HCT116 (cell line): ENCODE data around the gene AP1G1. TPM values are rescaled to one million over a fixed set of nuclear protein-coding genes. Genes with fewer than 3 reads are reported as not detected.

Source experiments
- ATAC-seq: fragments of 200-7000 bp; cut with Tn5 transposase; 2 replicates; pipeline ENCODE4 v1.9.1; 2020; ENCODE audit warnings: mild to moderate bottlenecking, moderate library complexity
- BruUV-seq: library from RNA; stranded (reverse); fragments of 400-500 nt; replicated peaks from 2 replicates; lab custom pipeline; 2021; lab: Mats Ljungman, UMichigan
- CTCF ChIA-PET: fragments of 300-600 bp; sonication (Branson Sonifier 250); formaldehyde crosslinking; loops from one replicate; lab custom pipeline; 2021; ENCODE audit warnings: antibody characterized with exemption; lab: Charles Lee
- POLR2A ChIA-PET: fragments of 300-600, 350-600 bp; sonication (Branson Sonifier 250); formaldehyde crosslinking; loops from one replicate; lab custom pipeline; 2021; ENCODE audit warnings: antibody characterized with exemption; lab: Charles Lee
- RAD21 ChIA-PET, 2 experiments: fragments of 300-600 bp; sonication (Branson Sonifier 250); formaldehyde crosslinking; loops; one replicate each; lab custom pipeline; 2023; ENCODE audit warnings: low total read pairs in 2 of 2; ENCODE audit not compliant: uncharacterized antibody in 2 of 2, unreplicated experiment in 2 of 2, low non-redundant PET in 1 of 2; lab: Charles Lee
- DNase-seq: peaks from one replicate; pipeline ENCODE4 v3.0.0-alpha.2; 2010; ENCODE audit warnings: low read depth, low spot score
- H2AFZ ChIP-seq: fragments of 200-600 bp; shearing (Covaris generic), sonication (generic); 2 replicates; pipeline ENCODE4 v1.6.1; 2017; ENCODE audit warnings: low read depth, mixed run types, mixed read lengths, antibody characterized with exemption, low read length; ENCODE audit not compliant: poor library complexity, severe bottlenecking
- H3K27ac ChIP-seq: 2 replicates; pipeline ENCODE4 v1.5.1; 2012; ENCODE audit warnings: low read depth, low read length
- H3K27me3 ChIP-seq: fragments of 200-600 bp; sonication (generic); 2 replicates; pipeline ENCODE4 v1.6.1; 2016; ENCODE audit warnings: mixed run types, low read length, mixed read lengths; ENCODE audit not compliant: insufficient read depth
- H3K36me3 ChIP-seq, 2 experiments: fragments of 200-500 bp in 1 of 2; fragments of 200-600 bp in 1 of 2; sonication (Bioruptor generic) in 1 of 2; sonication (generic) in 1 of 2; 2 replicates each; pipeline versions ENCODE4 v1.5.1 to v1.6.1; 2014 to 2016; ENCODE audit warnings: low read length in 2 of 2, inconsistent platforms in 1 of 2, mixed read lengths in 1 of 2, mixed run types in 1 of 2; ENCODE audit not compliant: insufficient read depth in 2 of 2, control insufficient read depth in 1 of 2
- H3K4me1 ChIP-seq, 2 experiments: fragments of 200-600 bp in 1 of 2; sonication (generic) in 1 of 2; 2 replicates each; pipeline versions ENCODE4 v1.5.1 to v1.6.1; 2012 to 2017; ENCODE audit warnings: low read length in 2 of 2, inconsistent platforms in 1 of 2, mild to moderate bottlenecking in 1 of 2, mixed read lengths in 1 of 2, mixed run types in 1 of 2, moderate library complexity in 1 of 2; ENCODE audit not compliant: insufficient read depth in 2 of 2, control insufficient read depth in 1 of 2
- H3K4me2 ChIP-seq: fragments of 200-600 bp; sonication (generic); 2 replicates; pipeline ENCODE4 v1.6.1; 2017; ENCODE audit warnings: mixed run types, low read length, mixed read lengths
- H3K4me3 ChIP-seq, 2 experiments: fragments of 200-600 bp in 1 of 2; sonication (generic) in 1 of 2; replicated peaks in 1 of 2; 2 replicates each; pipeline ENCODE4 v1.5.1; 2011 to 2016; ENCODE audit warnings: low read length in 2 of 2, control low read depth in 1 of 2, low read depth in 1 of 2, mild to moderate bottlenecking in 1 of 2, mixed read lengths in 1 of 2, mixed run types in 1 of 2
- H3K79me2 ChIP-seq: fragments of 200-600 bp; sonication (generic); 2 replicates; pipeline ENCODE4 v1.6.1; 2017; ENCODE audit warnings: mild to moderate bottlenecking, mixed run types, low read length, moderate library complexity, mixed read lengths; ENCODE audit not compliant: insufficient read depth
- H3K9ac ChIP-seq: fragments of 200-600 bp; sonication (generic); 2 replicates; pipeline ENCODE4 v1.6.1; 2016; ENCODE audit warnings: low read length, mixed read lengths
- H3K9me2 ChIP-seq: fragments of 200-600 bp; sonication (generic), shearing (Covaris generic); 2 replicates; pipeline ENCODE4 v1.6.1; 2017; ENCODE audit warnings: mixed run types, mild to moderate bottlenecking, moderate library complexity; ENCODE audit not compliant: insufficient read depth
- H3K9me3 ChIP-seq, 2 experiments: fragments of 200-500 bp in 1 of 2; fragments of 200-600 bp in 1 of 2; sonication (Bioruptor generic) in 1 of 2; sonication (generic) in 1 of 2; 2 replicates each; pipeline ENCODE4 v1.6.1; 2014 to 2017; ENCODE audit warnings: low read length in 2 of 2, mixed read lengths in 2 of 2, inconsistent platforms in 1 of 2, low read depth in 1 of 2, mild to moderate bottlenecking in 1 of 2, mixed run types in 1 of 2, moderate library complexity in 1 of 2; ENCODE audit not compliant: control insufficient read depth in 1 of 2, insufficient read depth in 1 of 2
- H4K20me1 ChIP-seq: fragments of 200-600 bp; sonication (generic), shearing (Covaris generic); 2 replicates; pipeline ENCODE4 v1.6.1; 2017; ENCODE audit warnings: mixed run types, mild to moderate bottlenecking, moderate library complexity; ENCODE audit not compliant: insufficient read depth
- ATF3 ChIP-seq: IDR thresholded peaks from 2 replicates; pipeline ENCODE4 v1.6.1; 2012
- CBX3 ChIP-seq: IDR thresholded peaks from 2 replicates; pipeline ENCODE4 v1.6.1; 2012; ENCODE audit warnings: low read depth
- CEBPB ChIP-seq: IDR thresholded peaks from 2 replicates; pipeline ENCODE4 v1.6.1; 2012; ENCODE audit warnings: low read depth
- EGR1 ChIP-seq: IDR thresholded peaks from 2 replicates; pipeline ENCODE4 v1.6.1; 2012; ENCODE audit warnings: low read depth
- ELF1 ChIP-seq: IDR thresholded peaks from 2 replicates; pipeline ENCODE4 v1.6.1; 2012; ENCODE audit warnings: low read depth, borderline replicate concordance
- EZH2 ChIP-seq: fragments of 200-600 bp; sonication (generic); IDR thresholded peaks from 2 replicates; pipeline ENCODE4 v1.6.1; 2017; ENCODE audit warnings: antibody characterized with exemption, mixed run types
- EZH2phosphoT487 ChIP-seq: fragments of 200-600 bp; IDR thresholded peaks from 2 replicates; pipeline ENCODE4 v1.6.1; 2018; ENCODE audit warnings: antibody characterized with exemption, borderline replicate concordance
- JUND ChIP-seq: IDR thresholded peaks from 2 replicates; pipeline ENCODE4 v1.6.1; 2012
- POLR2A ChIP-seq: IDR thresholded peaks from 2 replicates; pipeline ENCODE4 v1.7.0; 2011; ENCODE audit warnings: borderline replicate concordance; ENCODE audit not compliant: insufficient read depth, insufficient read length; ENCODE audit errors: extremely low read depth
- POLR2AphosphoS5 ChIP-seq: IDR thresholded peaks from 2 replicates; pipeline ENCODE4 v1.6.1; 2011; ENCODE audit warnings: mild to moderate bottlenecking, low read depth, low read length, moderate library complexity
- SIN3A ChIP-seq: IDR thresholded peaks from 2 replicates; pipeline ENCODE4 v1.6.1; 2012; ENCODE audit warnings: low read depth
- SP1 ChIP-seq: IDR thresholded peaks from 2 replicates; pipeline ENCODE4 v1.6.1; 2012; ENCODE audit warnings: low read depth
- SRF ChIP-seq: IDR thresholded peaks from 2 replicates; pipeline ENCODE4 v1.6.1; 2012; ENCODE audit warnings: low read depth
- TCF7L2 ChIP-seq: IDR thresholded peaks from 2 replicates; pipeline ENCODE4 v1.7.0; 2011; ENCODE audit warnings: borderline replicate concordance, inconsistent platforms; ENCODE audit not compliant: insufficient read depth, insufficient read length; ENCODE audit errors: extremely low read depth
- ZFX ChIP-seq: fragments of 450-650 bp; IDR thresholded peaks from 2 replicates; pipeline ENCODE4 v1.6.1; 2017
- ZNF274 ChIP-seq: fragments of 200-500 bp; sonication (Bioruptor generic); IDR thresholded peaks from 2 replicates; pipeline ENCODE4 v1.6.1; 2014; ENCODE audit warnings: mild to moderate bottlenecking, low read depth, low read length, inconsistent platforms
- intact Hi-C: fragments of 100-400 bp; cut with micrococcal nuclease; formaldehyde crosslinking; loops from 2 replicates; pipeline ENCODE4 v1.10.0; 2022
- total RNA-seq: library from RNA; stranded (reverse); gene quantifications from one replicate; pipeline ENCODE4 v1.2.1, GENCODE V29; 2021; ENCODE audit not compliant: unreplicated experiment
- TF ChIP-seq, protein P1 (sequence below): IDR thresholded peaks from 2 replicates; pipeline ENCODE4 v1.6.1; 2012
- TF ChIP-seq, protein P2 (sequence below), 3 experiments: fragments of 200-600 bp in 1 of 3; sonication (generic) in 1 of 3; IDR thresholded peaks in 2 of 3; conservative IDR thresholded peaks in 1 of 3; 2 replicates each; pipeline ENCODE4 v1.5.1; 2012 to 2017; ENCODE audit warnings: low read depth in 2 of 3, low read length in 2 of 3, antibody characterized with exemption in 1 of 3, borderline replicate concordance in 1 of 3, control low read depth in 1 of 3, mild to moderate bottlenecking in 1 of 3, mixed read lengths in 1 of 3, mixed run types in 1 of 3, moderate library complexity in 1 of 3; ENCODE audit not compliant: insufficient read depth in 1 of 3
- TF ChIP-seq, protein P3 (sequence below): IDR thresholded peaks from 2 replicates; pipeline ENCODE4 v1.6.1; 2012; ENCODE audit warnings: low read depth

AP1G1 gene
- total RNA-seq, 1 experiment from 2014 or later, result 70.2 TPM

- no TSS peak for BruUV-seq
- intact Hi-C loops, result no loop called here
- TF ChIP-seq CBX3 (no peak), ATF3 (no peak), EZH2 (no peak), EGR1 (no peak), TCF7L2 (no peak), POLR2AphosphoS5 (no peak), POLR2A (no peak), ZFX (no peak), ELF1 (no peak), SIN3A (no peak), CEBPB (no peak), JUND (no peak), ZNF274 (no peak), EZH2phosphoT487 (no peak), SRF (no peak), SP1 (no peak)
- TF ChIP-seq, protein P1, sequence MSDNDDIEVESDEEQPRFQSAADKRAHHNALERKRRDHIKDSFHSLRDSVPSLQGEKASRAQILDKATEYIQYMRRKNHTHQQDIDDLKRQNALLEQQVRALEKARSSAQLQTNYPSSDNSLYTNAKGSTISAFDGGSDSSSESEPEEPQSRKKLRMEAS, result no peak
- TF ChIP-seq, protein P2, sequence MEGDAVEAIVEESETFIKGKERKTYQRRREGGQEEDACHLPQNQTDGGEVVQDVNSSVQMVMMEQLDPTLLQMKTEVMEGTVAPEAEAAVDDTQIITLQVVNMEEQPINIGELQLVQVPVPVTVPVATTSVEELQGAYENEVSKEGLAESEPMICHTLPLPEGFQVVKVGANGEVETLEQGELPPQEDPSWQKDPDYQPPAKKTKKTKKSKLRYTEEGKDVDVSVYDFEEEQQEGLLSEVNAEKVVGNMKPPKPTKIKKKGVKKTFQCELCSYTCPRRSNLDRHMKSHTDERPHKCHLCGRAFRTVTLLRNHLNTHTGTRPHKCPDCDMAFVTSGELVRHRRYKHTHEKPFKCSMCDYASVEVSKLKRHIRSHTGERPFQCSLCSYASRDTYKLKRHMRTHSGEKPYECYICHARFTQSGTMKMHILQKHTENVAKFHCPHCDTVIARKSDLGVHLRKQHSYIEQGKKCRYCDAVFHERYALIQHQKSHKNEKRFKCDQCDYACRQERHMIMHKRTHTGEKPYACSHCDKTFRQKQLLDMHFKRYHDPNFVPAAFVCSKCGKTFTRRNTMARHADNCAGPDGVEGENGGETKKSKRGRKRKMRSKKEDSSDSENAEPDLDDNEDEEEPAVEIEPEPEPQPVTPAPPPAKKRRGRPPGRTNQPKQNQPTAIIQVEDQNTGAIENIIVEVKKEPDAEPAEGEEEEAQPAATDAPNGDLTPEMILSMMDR (IDR thresholded peaks at IDR 0.05 in 2 of 3, conservative IDR thresholded peaks at IDR 0.05 in 1 of 3; ENCODE audit: borderline replicate concordance in 1 of 3, insufficient read depth in 1 of 3, low read depth in 2 of 3, low read length in 2 of 3), result no peak
- TF ChIP-seq, protein P3, sequence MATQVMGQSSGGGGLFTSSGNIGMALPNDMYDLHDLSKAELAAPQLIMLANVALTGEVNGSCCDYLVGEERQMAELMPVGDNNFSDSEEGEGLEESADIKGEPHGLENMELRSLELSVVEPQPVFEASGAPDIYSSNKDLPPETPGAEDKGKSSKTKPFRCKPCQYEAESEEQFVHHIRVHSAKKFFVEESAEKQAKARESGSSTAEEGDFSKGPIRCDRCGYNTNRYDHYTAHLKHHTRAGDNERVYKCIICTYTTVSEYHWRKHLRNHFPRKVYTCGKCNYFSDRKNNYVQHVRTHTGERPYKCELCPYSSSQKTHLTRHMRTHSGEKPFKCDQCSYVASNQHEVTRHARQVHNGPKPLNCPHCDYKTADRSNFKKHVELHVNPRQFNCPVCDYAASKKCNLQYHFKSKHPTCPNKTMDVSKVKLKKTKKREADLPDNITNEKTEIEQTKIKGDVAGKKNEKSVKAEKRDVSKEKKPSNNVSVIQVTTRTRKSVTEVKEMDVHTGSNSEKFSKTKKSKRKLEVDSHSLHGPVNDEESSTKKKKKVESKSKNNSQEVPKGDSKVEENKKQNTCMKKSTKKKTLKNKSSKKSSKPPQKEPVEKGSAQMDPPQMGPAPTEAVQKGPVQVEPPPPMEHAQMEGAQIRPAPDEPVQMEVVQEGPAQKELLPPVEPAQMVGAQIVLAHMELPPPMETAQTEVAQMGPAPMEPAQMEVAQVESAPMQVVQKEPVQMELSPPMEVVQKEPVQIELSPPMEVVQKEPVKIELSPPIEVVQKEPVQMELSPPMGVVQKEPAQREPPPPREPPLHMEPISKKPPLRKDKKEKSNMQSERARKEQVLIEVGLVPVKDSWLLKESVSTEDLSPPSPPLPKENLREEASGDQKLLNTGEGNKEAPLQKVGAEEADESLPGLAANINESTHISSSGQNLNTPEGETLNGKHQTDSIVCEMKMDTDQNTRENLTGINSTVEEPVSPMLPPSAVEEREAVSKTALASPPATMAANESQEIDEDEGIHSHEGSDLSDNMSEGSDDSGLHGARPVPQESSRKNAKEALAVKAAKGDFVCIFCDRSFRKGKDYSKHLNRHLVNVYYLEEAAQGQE, result no peak
- Histone ChIP-seq H3K4me1 (no peaks in the 10 kb centered on the region), H3K9ac (no peak overlapping the region), H2AFZ (no peak overlapping the region), H3K27me3 (no peaks in the 10 kb centered on the region), H3K36me3 (no peaks in the 10 kb centered on the region), H3K9me2 (no peaks in the 10 kb centered on the region), H4K20me1 (no peaks in the 10 kb centered on the region), H3K4me3 (no peak overlapping the region), H3K27ac (no peak overlapping the region), H3K9me3 (no peaks in the 10 kb centered on the region), H3K79me2 (no peaks in the 10 kb centered on the region), H3K4me2 (no peak overlapping the region)
- DNase-seq (no peak), ATAC-seq (no peak)
- ChIA-PET RAD21 (no interaction called here), CTCF (no interaction called here), POLR2A (no interaction called here)
These were observed 107.8 kb downstream of the AP1G1 start for GRCh38 chr16:71700831-71701230.
